SU-DHL-6 (cell line): ENCODE data around the gene MXI1.

Experiments used
- H2AFZ ChIP-seq: fragments of 200-600 bp; sonication (generic); 2 replicates; pipeline ENCODE4 v1.6.1; 2014; ENCODE audit warnings: low read depth, mild to moderate bottlenecking, moderate library complexity, mixed read lengths, antibody characterized with exemption, low read length; ENCODE audit not compliant: severe bottlenecking
- H3F3A ChIP-seq: fragments of 200-600 bp; shearing (Covaris generic); 2 replicates; pipeline ENCODE4 v1.6.0; 2016; ENCODE audit warnings: antibody characterized with exemption, mild to moderate bottlenecking; ENCODE audit not compliant: insufficient read depth
- H3K27ac ChIP-seq: fragments of 200-600 bp; sonication (generic); 2 replicates; pipeline ENCODE4 v1.5.1; 2016; ENCODE audit warnings: low read depth, mild to moderate bottlenecking, low read length, moderate library complexity, mixed read lengths
- H3K27me3 ChIP-seq: fragments of 200-600 bp; sonication (generic), shearing (Covaris generic); 2 replicates; pipeline ENCODE4 v1.6.0; 2014; ENCODE audit warnings: mild to moderate bottlenecking, low read length
- H3K36me3 ChIP-seq: fragments of 200-600 bp; sonication (generic); 2 replicates; pipeline ENCODE4 v1.6.1; 2014; ENCODE audit warnings: mild to moderate bottlenecking, low read length, mixed read lengths
- H3K4me2 ChIP-seq: fragments of 300-600, 200-600 bp; shearing (Covaris generic), sonication (generic); 2 replicates; pipeline ENCODE4 v1.6.0; 2014; ENCODE audit warnings: low read length, low read depth, mild to moderate bottlenecking; ENCODE audit not compliant: poor library complexity, severe bottlenecking
- H3K4me3 ChIP-seq: fragments of 200-600 bp; sonication (generic); 2 replicates; pipeline ENCODE4 v1.5.1; 2014; ENCODE audit warnings: antibody characterized with exemption, low read length, mild to moderate bottlenecking, mixed read lengths; ENCODE audit not compliant: insufficient read depth, poor library complexity, severe bottlenecking
- H3K79me2 ChIP-seq: fragments of 200-600 bp; sonication (generic); 2 replicates; pipeline ENCODE4 v1.6.1; 2014; ENCODE audit warnings: mild to moderate bottlenecking, low read length, moderate library complexity; ENCODE audit not compliant: insufficient read depth
- H3K9ac ChIP-seq: fragments of 200-600 bp; sonication (generic); 2 replicates; pipeline ENCODE4 v1.7.0; 2014; ENCODE audit warnings: mild to moderate bottlenecking, low read length
- H3K9me2 ChIP-seq: fragments of 200-600 bp; sonication (generic); replicated peaks from 2 replicates; pipeline ENCODE4 v1.6.1; 2014; ENCODE audit warnings: low read length; ENCODE audit not compliant: insufficient read depth
- H3K9me3 ChIP-seq: fragments of 200-600 bp; sonication (generic); 2 replicates; pipeline ENCODE4 v1.6.1; 2014; ENCODE audit warnings: low read length, mixed read lengths; ENCODE audit not compliant: insufficient read depth
- H4K20me1 ChIP-seq: fragments of 200-600 bp; sonication (generic); 2 replicates; pipeline ENCODE4 v1.6.1; 2014; ENCODE audit warnings: low read depth, mild to moderate bottlenecking, antibody characterized with exemption, low read length, moderate library complexity, mixed read lengths
- EZH2phosphoT487 ChIP-seq: fragments of 200-600 bp; sonication (generic), shearing (Covaris generic); conservative IDR thresholded peaks from 2 replicates; pipeline ENCODE4 v1.6.1; 2018; ENCODE audit warnings: mild to moderate bottlenecking, antibody characterized with exemption, low read length, moderate library complexity, mixed read lengths
- TF ChIP-seq, protein P1 (sequence below): fragments of 200-600 bp; sonication (generic); IDR thresholded peaks from one replicate; pipeline ENCODE4 v1.5.1; 2017; ENCODE audit warnings: antibody characterized with exemption, mild to moderate bottlenecking, low read length, moderate library complexity; ENCODE audit not compliant: insufficient read depth, poor library complexity, severe bottlenecking

MXI1 gene

DNA sequence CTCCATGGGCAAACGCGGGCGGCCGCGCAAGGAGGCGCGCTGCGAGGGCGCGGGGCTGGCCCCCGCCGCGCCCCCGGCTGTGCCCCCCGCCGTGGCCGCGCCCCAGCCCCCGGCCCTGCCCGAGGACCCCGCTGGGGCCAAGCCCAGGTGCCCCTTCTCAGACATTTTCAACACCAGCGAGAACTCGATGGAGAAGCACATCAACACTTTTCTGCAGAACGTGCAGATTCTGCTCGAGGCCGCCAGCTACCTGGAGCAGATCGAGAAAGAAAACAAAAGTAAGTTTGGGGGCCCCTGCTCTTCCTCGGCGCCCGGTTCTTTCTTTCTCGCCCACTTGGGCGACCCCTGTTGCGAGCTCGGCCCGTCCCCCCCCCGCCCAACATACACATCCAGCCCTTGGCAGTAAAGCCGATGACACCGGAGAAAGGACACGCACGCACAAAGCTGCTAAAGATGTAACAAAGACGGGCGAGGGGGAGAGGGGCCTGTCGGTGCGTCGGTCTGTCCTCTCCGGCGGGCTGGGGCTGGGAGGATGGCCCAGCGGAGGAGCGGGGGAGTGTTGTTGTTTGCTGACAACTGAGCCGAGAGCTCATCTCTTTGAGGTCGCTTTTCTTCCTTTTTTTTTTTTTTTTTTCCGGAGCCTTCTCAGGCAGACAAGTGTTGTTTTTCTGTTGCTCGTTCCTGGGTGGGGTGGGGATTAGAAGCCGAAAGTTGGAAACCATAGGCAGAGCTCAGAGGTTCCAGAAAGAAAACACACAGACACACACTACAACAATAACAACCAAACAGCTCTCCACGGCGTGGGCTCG is 604 bp downstream of the MXI1 start:
- peak overlapping the region; percentile 64 for H3K4me3 ChIP-seq
- H3K27me3 ChIP-seq: no peaks in the 10 kb centered on the region
- H3K4me2 ChIP-seq: peak overlapping the region; percentile 95
- peaks cover 22% of the 10 kb centered on the region for H3F3A ChIP-seq
- H3K36me3 ChIP-seq: no peaks in the 10 kb centered on the region
- H3K9me3 ChIP-seq: no peaks in the 10 kb centered on the region
- H3K79me2 ChIP-seq: no peaks in the 10 kb centered on the region
- TF ChIP-seq, protein P1, sequence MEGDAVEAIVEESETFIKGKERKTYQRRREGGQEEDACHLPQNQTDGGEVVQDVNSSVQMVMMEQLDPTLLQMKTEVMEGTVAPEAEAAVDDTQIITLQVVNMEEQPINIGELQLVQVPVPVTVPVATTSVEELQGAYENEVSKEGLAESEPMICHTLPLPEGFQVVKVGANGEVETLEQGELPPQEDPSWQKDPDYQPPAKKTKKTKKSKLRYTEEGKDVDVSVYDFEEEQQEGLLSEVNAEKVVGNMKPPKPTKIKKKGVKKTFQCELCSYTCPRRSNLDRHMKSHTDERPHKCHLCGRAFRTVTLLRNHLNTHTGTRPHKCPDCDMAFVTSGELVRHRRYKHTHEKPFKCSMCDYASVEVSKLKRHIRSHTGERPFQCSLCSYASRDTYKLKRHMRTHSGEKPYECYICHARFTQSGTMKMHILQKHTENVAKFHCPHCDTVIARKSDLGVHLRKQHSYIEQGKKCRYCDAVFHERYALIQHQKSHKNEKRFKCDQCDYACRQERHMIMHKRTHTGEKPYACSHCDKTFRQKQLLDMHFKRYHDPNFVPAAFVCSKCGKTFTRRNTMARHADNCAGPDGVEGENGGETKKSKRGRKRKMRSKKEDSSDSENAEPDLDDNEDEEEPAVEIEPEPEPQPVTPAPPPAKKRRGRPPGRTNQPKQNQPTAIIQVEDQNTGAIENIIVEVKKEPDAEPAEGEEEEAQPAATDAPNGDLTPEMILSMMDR: no peak
- no peak for TF ChIP-seq EZH2phosphoT487
- no peaks in the 10 kb centered on the region for H3K9me2 ChIP-seq
- peak overlapping the region; percentile 72 for H2AFZ ChIP-seq
- peak overlapping the region; percentile 56 for H3K9ac ChIP-seq
- peak overlapping the region; percentile 36 for H3K27ac ChIP-seq
- H4K20me1 ChIP-seq: no peaks in the 10 kb centered on the region

DNA sequence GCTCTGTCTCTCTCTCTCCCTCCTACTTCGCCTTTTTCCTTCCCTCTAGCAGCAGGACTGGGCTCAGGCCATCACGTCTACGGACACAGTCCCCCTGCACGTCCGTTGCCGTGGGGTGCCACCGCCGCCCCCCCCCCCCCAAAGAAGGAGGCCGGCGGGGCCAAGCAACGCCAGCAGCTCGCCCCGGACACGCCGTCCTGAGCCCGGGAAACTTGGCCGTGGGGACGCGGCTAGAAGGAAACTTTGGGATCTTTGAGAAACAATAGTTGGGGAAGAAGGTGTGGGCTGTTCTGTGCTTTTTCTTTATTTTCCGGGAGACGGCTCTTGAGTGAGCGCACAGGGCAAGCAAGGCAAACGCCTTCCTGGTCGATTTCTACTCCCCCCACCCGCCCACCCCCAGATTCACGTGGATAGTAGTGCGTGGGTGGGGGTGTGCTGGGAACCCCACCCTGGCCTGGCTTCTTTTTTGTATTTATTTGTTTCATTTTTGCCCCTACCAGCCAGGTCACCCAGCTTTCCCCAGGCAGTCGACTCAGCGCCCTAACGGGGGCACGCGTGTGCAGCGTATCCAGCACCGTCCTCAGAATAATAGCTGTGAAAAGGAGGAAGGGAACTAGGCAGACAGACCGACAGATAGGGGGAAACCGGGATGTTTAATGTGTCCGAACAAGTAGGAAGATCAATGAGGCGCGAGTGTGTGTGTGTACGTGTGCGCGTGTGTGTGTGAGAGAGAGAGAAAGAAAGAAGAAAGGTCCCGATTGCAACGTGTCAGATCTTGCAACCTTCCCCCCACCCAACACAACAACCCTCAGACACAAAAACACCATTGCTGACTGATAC is 1.4 kb downstream of the MXI1 start:
- Histone ChIP-seq H3F3A (peaks cover 24% of the 10 kb centered on the region), H3K9me2 (no peaks in the 10 kb centered on the region), H4K20me1 (no peaks in the 10 kb centered on the region), H3K36me3 (no peaks in the 10 kb centered on the region), H3K9me3 (no peaks in the 10 kb centered on the region), H3K79me2 (no peaks in the 10 kb centered on the region), H3K27ac (peak overlapping the region; percentile 44), H3K9ac (peak overlapping the region; percentile 56), H3K4me2 (peak overlapping the region; percentile 95), H3K4me3 (peak overlapping the region; percentile 71), H3K27me3 (no peaks in the 10 kb centered on the region), H2AFZ (peak overlapping the region; percentile 72)
- TF ChIP-seq, protein P1: no peak
- TF ChIP-seq EZH2phosphoT487: no peak

DNA sequence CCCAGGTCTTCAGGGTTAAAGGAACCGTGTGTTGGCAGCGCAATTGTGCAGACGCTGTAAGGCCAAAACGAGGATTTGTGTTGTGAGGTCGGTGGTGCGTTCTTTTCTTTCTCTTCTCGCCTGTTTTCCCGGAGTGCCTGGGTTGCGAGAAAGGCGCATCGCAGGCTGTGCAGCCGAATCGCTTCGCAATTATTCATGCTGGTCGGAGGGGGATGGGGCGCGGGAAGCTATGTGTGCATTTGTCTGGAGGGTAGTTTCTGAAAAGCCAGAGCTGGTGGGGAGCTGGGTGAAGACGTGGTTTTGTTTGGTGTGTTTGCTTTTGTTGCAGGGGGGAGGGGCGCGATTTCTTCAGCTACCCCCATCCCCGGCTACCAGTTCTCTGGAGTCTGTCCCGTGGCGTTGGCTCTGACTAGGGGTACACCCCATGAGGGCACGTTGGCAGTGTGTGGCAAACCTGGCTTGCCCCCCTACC is 2.1 kb downstream of the MXI1 start:
- no peaks in the 10 kb centered on the region for H3K79me2 ChIP-seq
- H2AFZ ChIP-seq: peak overlapping the region; percentile 25
- H4K20me1 ChIP-seq: no peaks in the 10 kb centered on the region
- peak overlapping the region; percentile 55 for H3K9ac ChIP-seq
- no peaks in the 10 kb centered on the region for H3K9me3 ChIP-seq
- H3K27ac ChIP-seq: peak overlapping the region; percentile 44
- peak overlapping the region; percentile 71 for H3K4me3 ChIP-seq
- TF ChIP-seq, protein P1: no peak
- TF ChIP-seq EZH2phosphoT487: no peak
- no peaks in the 10 kb centered on the region for H3K9me2 ChIP-seq
- no peaks in the 10 kb centered on the region for H3K27me3 ChIP-seq
- H3F3A ChIP-seq: peaks cover 24% of the 10 kb centered on the region
- no peaks in the 10 kb centered on the region for H3K36me3 ChIP-seq
- peak overlapping the region; percentile 95 for H3K4me2 ChIP-seq
